HepG2 (cell line): Measurements from ENCODE around the gene SNRPD2. TPM values are rescaled to one million over a fixed set of nuclear protein-coding genes. Genes with fewer than 3 reads are reported as not detected.

Source experiments
- BRCA1 ChIP-seq: sonication (generic); formaldehyde crosslinking; IDR thresholded peaks from 2 replicates; pipeline ENCODE4 v1.4.0; 2020; ENCODE audit warnings: missing genetic modification reagents
- CSRNP1 ChIP-seq: sonication (generic); formaldehyde crosslinking; IDR thresholded peaks from 2 replicates; pipeline ENCODE4 v1.8.1; 2023; ENCODE audit warnings: mild to moderate bottlenecking, missing genetic modification reagents
- FOXA1 ChIP-seq, 2 experiments: fragments of 450-650 bp in 1 of 2; sonication (generic) in 1 of 2; formaldehyde crosslinking in 1 of 2; IDR thresholded peaks; 2 replicates each; pipeline versions ENCODE4 v1.4.0 to v1.6.1; 2016 to 2020; ENCODE audit warnings: missing genetic modification reagents in 1 of 2
- FOXA3 ChIP-seq: IDR thresholded peaks from 2 replicates; pipeline ENCODE4 v1.6.1; 2016; ENCODE audit warnings: missing genetic modification reagents, missing compliant biosample characterization
- FOXP1 ChIP-seq, 2 experiments: fragments of 450-650 bp in 1 of 2; IDR thresholded peaks; 2 replicates each; pipeline ENCODE4 v1.6.1; 2017 to 2018; ENCODE audit warnings: antibody characterized with exemption in 1 of 2
- MXD3 ChIP-seq: IDR thresholded peaks from 2 replicates; pipeline ENCODE4 v1.6.1; 2016; ENCODE audit warnings: mild to moderate bottlenecking, missing biosample characterization, missing genetic modification reagents
- NFE2 ChIP-seq: sonication (generic); formaldehyde crosslinking; IDR thresholded peaks from 2 replicates; pipeline ENCODE4 v1.4.0; 2020; ENCODE audit warnings: missing genetic modification reagents
- POLR2A ChIP-seq, 2 experiments: IDR thresholded peaks; 2 replicates each; pipeline ENCODE4 v1.6.1; 2011; ENCODE audit warnings: low read depth in 2 of 2, low read length in 2 of 2, mild to moderate bottlenecking in 1 of 2, moderate library complexity in 1 of 2; ENCODE audit not compliant: insufficient read depth in 1 of 2
- SMC3 ChIP-seq: IDR thresholded peaks from 2 replicates; pipeline ENCODE4 v1.6.1; 2011; ENCODE audit warnings: low read length, improper control_type of control experiment
- TBP ChIP-seq: sonication (generic); formaldehyde crosslinking; IDR thresholded peaks from 2 replicates; pipeline ENCODE4 v1.5.0; 2020; ENCODE audit warnings: missing genetic modification reagents
- U2AF1 ChIP-seq: fragments of 200-400 bp; formaldehyde crosslinking; optimal IDR thresholded peaks from 2 replicates; pipeline ENCODE3; 2017; ENCODE audit warnings: mild to moderate bottlenecking, low read depth, low read length
- USF2 ChIP-seq, 2 experiments: sonication (generic) in 1 of 2; formaldehyde crosslinking in 1 of 2; IDR thresholded peaks; 2 replicates each; pipeline versions ENCODE4 v1.5.1 to v1.6.1; 2011 to 2020; ENCODE audit warnings: borderline replicate concordance in 1 of 2, low read depth in 1 of 2, low read length in 1 of 2, mild to moderate bottlenecking in 1 of 2, missing genetic modification reagents in 1 of 2, moderate library complexity in 1 of 2
- YEATS4 ChIP-seq: sonication (generic); formaldehyde crosslinking; IDR thresholded peaks from 2 replicates; pipeline ENCODE4 v1.4.0; 2020; ENCODE audit warnings: missing genetic modification reagents, borderline replicate concordance
- ZFP1 ChIP-seq: IDR thresholded peaks from 2 replicates; pipeline ENCODE4 v1.6.1; 2016
- ZFY ChIP-seq: sonication (generic); formaldehyde crosslinking; IDR thresholded peaks from 2 replicates; pipeline ENCODE4 v1.4.0; 2020; ENCODE audit warnings: missing genetic modification reagents
- ZMAT3 ChIP-seq: sonication (generic); formaldehyde crosslinking; conservative IDR thresholded peaks from 2 replicates; pipeline ENCODE4 v1.7.0; 2021; ENCODE audit warnings: missing genetic modification reagents
- ZNF282 ChIP-seq: fragments of 450-650 bp; IDR thresholded peaks from 2 replicates; pipeline ENCODE4 v1.6.1; 2018; ENCODE audit not compliant: partially characterized antibody
- ZNF430 ChIP-seq: sonication (generic); formaldehyde crosslinking; IDR thresholded peaks from 2 replicates; pipeline ENCODE4 v1.9.0; 2021; ENCODE audit warnings: mild to moderate bottlenecking, missing genetic modification reagents
- ZNF496 ChIP-seq: sonication (generic); formaldehyde crosslinking; IDR thresholded peaks from 2 replicates; pipeline ENCODE4 v1.8.1; 2023; ENCODE audit warnings: mild to moderate bottlenecking, moderate library complexity, missing genetic modification reagents; ENCODE audit not compliant: insufficient replicate concordance
- ZNF562 ChIP-seq: sonication (generic); formaldehyde crosslinking; IDR thresholded peaks from 2 replicates; pipeline ENCODE4 v1.8.0; 2022; ENCODE audit warnings: missing genetic modification reagents, borderline replicate concordance
- ZNF644 ChIP-seq: IDR thresholded peaks from 2 replicates; pipeline ENCODE4 v1.6.1; 2016; ENCODE audit warnings: low read depth
- ZNF775 ChIP-seq: sonication (generic); formaldehyde crosslinking; IDR thresholded peaks from 2 replicates; pipeline ENCODE4 v1.4.0; 2020; ENCODE audit warnings: missing genetic modification reagents, mild to moderate bottlenecking, moderate library complexity, borderline replicate concordance
- ZNF777 ChIP-seq: sonication (generic); formaldehyde crosslinking; IDR thresholded peaks from 2 replicates; pipeline ENCODE4 v1.4.0; 2020; ENCODE audit warnings: missing genetic modification reagents
- ZNF792 ChIP-seq: IDR thresholded peaks from 2 replicates; pipeline ENCODE4 v1.6.1; 2016
- ZSCAN29 ChIP-seq: sonication (generic); formaldehyde crosslinking; conservative IDR thresholded peaks from 2 replicates; pipeline ENCODE4 v1.4.0; 2020; ENCODE audit warnings: mild to moderate bottlenecking, missing genetic modification reagents
- polyA plus RNA-seq, 8 experiments: library from polyadenylated mRNA; depleted of rRNA in 3 of 8; stranded (reverse) in 7 of 8; unstranded in 1 of 8; fragments of >200 nt; fragmentation: Illumina TruSeq in 4 of 8; extraction: Trizol in 4 of 8; gene quantifications; 2 replicates each; pipeline versions ENCODE4 v1.2.1 to v1.2.3, GENCODE V29; 2011 to 2016; ENCODE audit warnings: low read depth in 4 of 8, missing spikeins in 1 of 8, mixed read lengths in 1 of 8; ENCODE audit not compliant: insufficient read depth in 1 of 8
- total RNA-seq, 5 experiments: library from RNA; depleted of rRNA; stranded (reverse); fragments of >200 nt; fragmentation: Illumina TruSeq; extraction: Trizol; gene quantifications; 2 replicates each; pipeline ENCODE4 v1.2.3, GENCODE V29; 2016; ENCODE audit warnings: low read depth in 1 of 5

SNRPD2 gene
- total and polyA plus RNA-seq, 2 of the 13 experiments (the other 11 are each of a cell fraction or from before 2014, with no cell fraction given): 299 to 485 TPM

- TF ChIP-seq ZNF282 (no peak), ZNF430 (CRISPR knock-in tag) (peak; percentile 66; the same call in 1 of the 2 replicates), MXD3 (CRISPR knock-in tag) (peak; percentile 62; the same call in 1 of the 2 replicates), U2AF1 (no peak), BRCA1 (CRISPR knock-in tag) (no peak), YEATS4 (CRISPR knock-in tag) (no peak; the same call in 1 of the 2 replicates), ZSCAN29 (CRISPR knock-in tag) (no peak), ZNF496 (CRISPR knock-in tag) (no peak), FOXA1 (IDR thresholded peaks at IDR 0.05) (no peak), FOXA1 (CRISPR knock-in tag; IDR thresholded peaks at IDR 0.05) (peak; percentile 59), ZNF792 (0 out of 2 replicates have a peak, but pooled peaks have one; percentile 30), ZNF562 (no peak), TBP (no peak), CSRNP1 (CRISPR knock-in tag) (peak; percentile 81; the same call in 1 of the 2 replicates), FOXP1 (IDR thresholded peaks at IDR 0.05) (0 out of 2 replicates have a peak, but pooled peaks have one; percentile 44), FOXP1 (CRISPR knock-in tag; IDR thresholded peaks at IDR 0.05) (peak; percentile 62; the same call in 1 of the 2 replicates), ZFY (CRISPR knock-in tag) (peak; percentile 55; the same call in 1 of the 2 replicates), POLR2A (IDR thresholded peaks at IDR 0.05; ENCODE audit: insufficient read depth in 1 of 2, low read depth in 2 of 2, low read length in 2 of 2) (peak in 1 of 2 experiments; percentile 55; a peak in 1 of 4 replicates), ZNF644 (no peak), SMC3 (peak; percentile 42; the same call in 1 of the 2 replicates), ZNF775 (CRISPR knock-in tag) (no peak), FOXA3 (CRISPR knock-in tag) (peak; percentile 60), ZNF777 (CRISPR knock-in tag) (0 out of 2 replicates have a peak, but pooled peaks have one; percentile 31), NFE2 (no peak), ZMAT3 (CRISPR knock-in tag) (no peak), USF2 (IDR thresholded peaks at IDR 0.05; ENCODE audit: low read depth, low read length) (no peak), USF2 (CRISPR knock-in tag; IDR thresholded peaks at IDR 0.05; ENCODE audit: borderline replicate concordance) (no peak), ZFP1 (CRISPR knock-in tag) (peak; percentile 43; the same call in 1 of the 2 replicates)
These were observed 10.2 kb downstream of the SNRPD2 start (continued) for GRCh38 chr19:45681391-45682015.
